Epithelial cell of proximal tubule (primary cell): Measurements from ENCODE around the gene PLEKHG4B. TPM values are rescaled to one million over a fixed set of nuclear protein-coding genes. Genes with fewer than 3 reads are reported as not detected.
"Not testable (repeated sequence)": the region's sequence is repeated elsewhere in the genome, so short reads cannot be mapped to it uniquely, and the experiment has no call there.

Source experiments
- DNase-seq: peaks from one replicate; pipeline ENCODE4 v3.0.0-alpha.2; 2011; ENCODE audit warnings: low read depth
- H3K4me3 ChIP-seq: 2 replicates; pipeline ENCODE4 v1.5.1; 2011; ENCODE audit warnings: low read depth, mild to moderate bottlenecking, low read length
- CTCF ChIP-seq: conservative IDR thresholded peaks from 2 replicates; pipeline ENCODE4 v1.5.1; 2012; ENCODE audit warnings: low read depth, mild to moderate bottlenecking, low read length
- total RNA-seq: library from RNA; depleted of rRNA; stranded (reverse); fragments of >200 nt; gene quantifications from 2 replicates; pipeline ENCODE4 v1.2.3, GENCODE V29; 2015

Gene PLEKHG4B
- total RNA-seq, 1 donor from 2014 or later, result 3.5 TPM

GRCh38 chr5:93221-93980, 1.4 kb downstream of the PLEKHG4B start:
- no peak for TF ChIP-seq CTCF
- DNase-seq, result no peak
- H3K4me3 ChIP-seq, result no peak overlapping the region

DNA sequence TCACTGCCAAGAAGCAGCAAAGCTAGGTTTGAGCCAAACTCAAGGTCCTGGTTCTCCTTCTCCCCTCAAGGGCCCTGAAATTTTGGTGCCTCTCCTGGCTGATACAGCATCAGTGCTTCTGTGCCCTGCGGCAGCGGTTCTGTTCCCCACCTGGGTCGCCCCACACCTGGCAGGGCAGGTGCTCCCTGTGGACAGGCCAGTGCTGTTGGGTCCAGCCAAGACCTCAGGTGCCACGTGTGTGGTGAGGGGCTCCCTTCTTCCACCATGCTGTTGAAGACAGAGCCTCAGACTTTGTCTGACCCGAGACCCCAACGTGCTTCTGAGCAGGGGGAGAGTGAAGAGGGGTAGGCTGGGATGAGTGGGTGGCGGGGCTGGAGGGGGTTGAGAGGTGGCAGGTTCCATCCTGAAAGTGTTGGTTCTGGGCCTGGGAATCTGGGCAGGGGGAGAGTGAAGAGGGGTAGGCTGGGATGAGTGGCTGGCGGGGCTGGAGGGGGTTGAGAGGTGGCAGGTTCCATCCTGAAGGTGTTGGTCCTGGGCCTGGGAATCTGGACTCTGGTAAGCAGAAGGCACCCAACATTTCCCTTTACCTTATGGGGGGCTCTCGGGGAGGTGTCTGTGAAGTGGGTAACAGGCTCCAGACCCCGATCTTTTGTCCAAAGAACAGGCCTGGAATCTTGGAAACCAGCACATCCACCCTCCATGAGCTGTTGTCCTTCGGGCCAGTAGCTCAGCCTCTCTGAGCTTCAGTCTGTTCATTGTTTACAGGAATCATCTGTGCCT, 2.3 kb downstream of the PLEKHG4B start:
- no peak for DNase-seq
- no peak overlapping the region for H3K4me3 ChIP-seq
- TF ChIP-seq CTCF, result no peak

DNA sequence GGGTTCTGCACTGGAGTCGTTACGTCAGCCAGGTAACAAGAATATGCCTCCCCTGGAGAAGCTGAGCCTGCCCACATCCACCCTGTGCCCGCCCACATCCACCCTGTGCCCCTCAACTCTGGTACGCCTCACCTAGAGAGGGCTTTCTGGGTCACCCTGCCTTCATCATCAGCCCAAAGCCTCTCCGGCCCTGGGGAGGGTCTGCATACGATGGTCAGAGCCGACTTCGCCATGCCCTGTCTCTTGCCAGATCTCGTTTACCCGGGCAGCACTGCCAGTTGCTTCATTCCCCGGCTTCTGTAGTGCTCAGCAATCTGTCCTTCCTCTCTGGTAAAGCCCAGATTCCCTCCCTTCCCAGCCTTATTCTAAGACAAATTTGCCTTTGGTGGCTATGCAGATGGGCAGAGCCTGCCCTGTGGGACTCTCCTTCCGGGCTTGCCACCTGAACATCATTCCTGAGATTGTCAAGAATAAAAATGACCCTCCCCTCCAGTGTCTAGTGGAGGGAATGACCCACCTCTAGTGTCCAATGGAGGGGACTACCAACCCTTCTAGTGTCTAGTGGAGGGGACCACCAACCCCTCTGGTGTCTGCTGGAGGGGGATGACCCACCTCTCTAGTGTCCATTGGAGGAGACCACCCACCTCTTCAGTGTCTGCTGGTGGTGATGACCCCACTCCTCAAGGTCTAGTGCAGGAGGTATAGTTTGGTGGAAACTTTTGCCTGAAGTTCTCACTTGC, 3.4 kb downstream of the PLEKHG4B start:
- no peak for TF ChIP-seq CTCF
- no peak for DNase-seq
- H3K4me3 ChIP-seq, result no peak overlapping the region

DNA sequence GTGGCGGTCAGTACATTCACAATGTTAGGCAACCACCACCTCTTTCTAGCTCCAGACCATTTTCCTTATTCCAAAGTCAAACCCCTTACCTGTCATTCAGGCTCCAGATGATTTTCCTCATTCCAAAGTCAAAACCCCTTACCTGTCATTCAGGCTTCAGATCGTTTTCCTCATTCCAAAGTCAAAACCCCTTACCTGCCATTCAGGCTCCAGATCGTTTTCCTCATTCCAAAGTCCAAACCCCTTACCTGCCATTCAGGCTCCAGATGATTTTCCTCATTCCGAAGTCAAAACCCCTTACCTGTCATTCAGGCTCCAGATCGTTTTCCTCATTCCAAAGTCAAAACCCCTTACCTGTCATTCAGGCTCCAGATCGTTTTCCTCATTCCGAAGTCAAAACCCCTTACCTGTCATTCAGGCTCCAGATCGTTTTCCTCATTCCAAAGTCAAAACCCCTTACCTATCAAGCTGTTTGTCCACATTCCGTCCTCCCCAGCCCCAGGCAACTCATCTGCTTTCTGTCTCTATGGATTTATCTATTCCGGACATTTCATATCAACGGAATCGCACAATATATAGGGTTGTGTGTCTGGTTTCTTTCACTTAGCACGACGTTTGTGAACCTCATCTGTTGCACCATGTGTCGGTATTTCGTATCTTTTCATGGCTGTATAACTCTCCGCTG, 5.2 kb downstream of the PLEKHG4B start:
- DNase-seq, result no peak
- TF ChIP-seq CTCF, result no peak
- H3K4me3 ChIP-seq, result no peak overlapping the region

- DNase-seq, result no peak
- TF ChIP-seq CTCF, result no peak
- no peak overlapping the region for H3K4me3 ChIP-seq
Measured at GRCh38 chr5:99815-100214, 7.8 kb downstream of the PLEKHG4B start.

DNA sequence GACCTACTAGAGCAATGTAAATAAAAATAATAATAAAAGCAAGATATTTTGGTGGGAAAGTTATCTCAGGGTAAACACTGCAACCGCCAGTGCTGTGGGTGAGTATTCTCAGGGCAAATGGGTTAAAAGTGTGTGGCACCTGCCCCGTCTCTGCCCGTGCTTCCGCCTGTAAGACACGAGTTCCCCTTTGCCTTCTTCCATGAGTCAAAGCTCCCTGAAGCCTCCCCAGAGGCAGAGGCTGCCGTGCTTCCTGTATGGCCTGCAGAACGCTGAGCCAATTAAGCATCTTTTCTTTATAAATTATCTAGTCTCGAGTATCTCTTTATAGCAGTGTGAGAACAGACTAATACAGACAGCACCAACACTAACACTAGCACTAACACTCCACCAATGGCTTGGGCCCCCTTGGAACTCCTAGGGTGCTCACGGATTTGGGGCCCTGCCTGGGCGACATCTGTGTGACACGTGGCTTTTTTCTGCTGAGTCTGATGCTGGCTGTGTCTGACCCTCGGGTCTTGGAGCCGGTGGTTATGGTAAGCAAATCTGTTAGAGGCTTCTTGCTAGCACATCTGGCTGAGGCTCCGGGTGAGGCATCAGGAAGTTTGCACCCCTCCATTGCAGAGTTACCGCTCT, 10.6 kb downstream of the PLEKHG4B start:
- DNase-seq, result no peak
- no peak overlapping the region for H3K4me3 ChIP-seq
- TF ChIP-seq CTCF, result no peak

GRCh38 chr5:104106-104505, 12.1 kb downstream of the PLEKHG4B start:
- not testable (repeated sequence) for H3K4me3 ChIP-seq, DNase-seq
